Umbilical cord (tissue), 2 donors: Measurements from ENCODE around the gene IFNL2. TPM values are rescaled to one million over a fixed set of nuclear protein-coding genes. Genes with fewer than 3 reads are reported as not detected.
"Not testable (repeated sequence)": the region's sequence is repeated elsewhere in the genome, so short reads cannot be mapped to it uniquely, and the experiment has no call there.

Experiments
- DNase-seq: peaks from one replicate; pipeline ENCODE4 v3.0.0-alpha.2; 2015; ENCODE audit warnings: low spot score
- total RNA-seq: library from RNA; depleted of rRNA; stranded (reverse); fragments of >200 nt; gene quantifications from one replicate; pipeline ENCODE4 v1.2.3, GENCODE V29; 2014; ENCODE audit warnings: low replicate concordance; ENCODE audit not compliant: insufficient read depth

Gene IFNL2
- total RNA-seq, 1 donor from 2014 or later: not detected

GRCh38 chr19:39253374-39254149 lies 14.6 kb upstream of the IFNL2 start:
- no peak for DNase-seq

- no peak for DNase-seq
These were observed 13.5 kb upstream of the IFNL2 start for GRCh38 chr19:39254531-39255345.

DNA sequence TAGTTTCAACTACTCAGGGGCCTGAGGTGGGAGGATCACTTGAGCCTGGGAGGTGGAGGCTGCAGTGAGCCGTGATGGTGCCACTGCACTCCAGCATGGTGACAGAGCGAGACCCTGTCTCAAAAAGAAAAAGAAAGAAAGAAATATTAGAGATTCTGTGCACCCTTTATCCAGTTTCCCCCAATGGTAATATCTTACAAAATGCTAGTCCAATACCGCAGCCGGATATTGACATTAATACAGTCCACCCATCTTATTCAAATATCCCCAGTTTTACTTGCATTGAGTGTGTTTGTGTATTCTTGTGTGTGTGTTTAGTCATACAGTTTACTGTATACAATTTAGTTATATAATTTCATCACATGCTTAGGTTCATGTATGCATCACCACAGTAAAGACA lies 11.0 kb upstream of the IFNL2 start:
- no peak for DNase-seq

- DNase-seq: no peak
These were observed 6.5 kb upstream of the IFNL2 start for GRCh38 chr19:39261704-39262103.

- no peak for DNase-seq
These were observed 5.7 kb upstream of the IFNL2 start for GRCh38 chr19:39262496-39262895.

- DNase-seq: no peak
These were observed 4.3 kb upstream of the IFNL2 start for GRCh38 chr19:39263912-39264305.

DNA sequence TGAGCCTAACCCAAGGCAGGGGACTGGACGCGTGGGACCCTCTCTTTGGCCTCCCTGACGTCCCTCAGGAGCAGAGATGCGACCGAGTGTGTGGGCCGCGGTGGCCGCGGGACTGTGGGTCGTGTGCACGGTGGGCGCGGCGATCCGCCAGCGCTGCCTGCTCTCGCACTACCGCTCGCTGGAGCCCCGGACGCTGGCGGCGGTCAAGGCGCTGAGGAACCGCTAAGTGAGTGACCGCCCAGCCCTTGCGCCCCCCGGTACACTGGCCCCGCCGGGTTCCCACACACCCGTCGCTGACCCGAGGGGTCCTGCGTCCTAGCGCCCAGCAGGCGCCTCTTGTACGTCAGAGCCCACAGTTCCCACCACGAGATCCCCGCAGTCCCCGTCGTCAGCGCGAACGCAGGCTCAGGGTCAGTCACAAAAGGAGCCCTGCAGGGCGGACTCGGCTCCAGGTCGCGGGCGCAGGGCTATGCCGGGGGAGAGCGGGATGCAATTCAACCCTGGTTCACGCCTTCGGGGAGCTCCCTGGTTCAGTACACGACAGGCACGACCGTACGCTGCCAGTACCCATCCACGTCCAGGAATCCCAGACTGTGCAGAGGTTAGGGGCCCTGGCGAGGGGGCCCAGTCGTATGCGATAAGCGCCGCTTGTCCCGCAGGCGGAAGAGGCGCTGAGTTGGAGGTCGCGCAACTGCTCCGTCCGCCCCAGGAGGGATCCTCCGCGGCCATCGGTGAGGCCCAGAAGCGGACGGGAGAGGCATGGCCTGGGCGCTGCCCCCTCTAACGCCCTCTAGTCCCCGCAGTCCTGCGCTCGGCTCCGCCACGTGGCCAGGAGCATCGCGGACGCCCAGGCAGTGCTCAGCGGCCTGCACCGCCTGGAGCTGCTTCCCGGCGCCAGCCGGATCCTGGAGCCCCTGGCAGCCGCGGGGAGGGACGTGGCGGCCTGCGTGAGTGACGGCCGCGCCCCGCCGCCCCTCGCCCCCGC lies 3.6 kb upstream of the IFNL2 start:
- peak; percentile 27 for DNase-seq

- DNase-seq: no peak
These were observed 2.8 kb upstream of the IFNL2 start for GRCh38 chr19:39265321-39265916.

- DNase-seq: not testable (repeated sequence)
These were observed 481 bp downstream of the IFNL2 start for GRCh38 chr19:39268531-39269223.

DNA sequence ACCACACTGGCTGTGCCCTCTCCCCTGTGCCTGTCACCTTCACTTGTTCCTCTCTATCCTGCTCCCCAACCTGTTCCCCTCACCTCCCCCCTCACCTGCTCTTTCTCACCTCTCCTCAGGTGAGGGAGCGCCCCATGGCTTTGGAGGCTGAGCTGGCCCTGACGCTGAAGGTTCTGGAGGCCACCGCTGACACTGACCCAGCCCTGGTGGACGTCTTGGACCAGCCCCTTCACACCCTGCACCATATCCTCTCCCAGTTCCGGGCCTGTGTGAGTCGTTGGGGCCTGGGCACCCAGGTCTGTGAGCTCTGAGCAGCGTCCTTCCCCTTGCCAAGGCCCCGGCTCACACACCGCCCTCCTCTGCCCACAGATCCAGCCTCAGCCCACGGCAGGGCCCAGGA lies 1.2 kb downstream of the IFNL2 start:
- not testable (repeated sequence) for DNase-seq

- DNase-seq: no peak
These were observed 2.1 kb downstream of the IFNL2 start for GRCh38 chr19:39270036-39270871.

DNA sequence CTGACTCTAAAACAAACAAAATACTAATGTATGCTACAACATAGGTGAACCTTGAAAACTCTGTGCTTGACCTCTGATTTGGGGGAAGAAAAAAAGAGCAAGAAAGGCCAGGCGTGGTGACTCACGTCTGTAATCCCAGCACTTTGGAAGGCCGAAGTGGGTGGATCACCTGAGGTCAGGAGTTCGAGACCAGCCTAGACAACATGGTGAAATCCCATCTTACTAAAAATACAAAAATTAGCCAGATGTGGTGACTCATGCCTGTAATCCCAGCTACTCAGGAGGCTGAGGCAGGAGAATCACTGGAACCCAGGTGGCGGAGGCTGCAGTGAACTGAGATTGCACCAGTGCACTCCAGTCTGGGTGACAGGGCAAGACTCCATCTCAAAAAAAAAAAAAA lies 5.7 kb downstream of the IFNL2 start:
- DNase-seq: not testable (repeated sequence)

DNA sequence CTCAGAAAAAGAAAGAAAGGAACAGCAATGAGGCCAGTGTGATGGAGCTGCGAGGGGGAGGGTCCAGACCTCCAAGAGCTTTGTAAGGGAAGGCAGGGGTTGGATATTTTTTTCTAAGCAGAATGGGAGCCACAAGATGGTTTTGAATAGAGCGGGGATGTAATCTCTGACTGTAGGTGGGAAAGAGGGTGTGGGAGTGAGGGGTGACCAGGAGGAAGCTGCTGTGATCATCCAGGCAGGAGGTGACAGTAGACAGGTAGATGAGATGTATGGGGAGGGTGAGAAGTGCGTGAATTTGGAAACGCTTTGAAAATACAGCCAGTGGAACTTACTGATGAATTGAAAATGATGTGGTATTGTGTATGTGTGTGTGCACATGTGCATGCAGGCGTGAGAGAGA lies 7.4 kb downstream of the IFNL2 start:
- DNase-seq: no peak

DNA sequence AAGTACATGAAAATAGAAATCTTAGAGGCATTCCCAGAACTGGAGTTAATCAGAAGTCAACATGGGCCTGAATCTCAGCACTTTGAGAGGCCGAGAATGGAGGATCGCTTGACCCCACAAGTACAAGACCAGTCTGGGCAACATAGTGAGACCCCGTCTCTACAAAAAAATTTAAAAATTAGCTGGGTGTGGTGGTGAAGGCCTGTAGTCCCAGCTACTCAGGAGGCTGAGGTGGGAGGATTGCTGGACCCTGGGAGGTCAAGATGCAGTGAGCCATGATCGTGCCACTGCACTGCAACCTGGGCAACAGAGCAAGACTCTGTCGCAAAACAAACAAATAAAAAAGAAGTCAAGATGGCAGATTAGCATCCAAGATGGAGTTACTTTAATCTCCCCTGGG lies 8.5 kb downstream of the IFNL2 start:
- DNase-seq: no peak

- no peak for DNase-seq
These were observed 9.4 kb downstream of the IFNL2 start for GRCh38 chr19:39277598-39277997.

- DNase-seq: no peak
These were observed 13.8 kb downstream of the IFNL2 start for GRCh38 chr19:39282021-39282420.

DNA sequence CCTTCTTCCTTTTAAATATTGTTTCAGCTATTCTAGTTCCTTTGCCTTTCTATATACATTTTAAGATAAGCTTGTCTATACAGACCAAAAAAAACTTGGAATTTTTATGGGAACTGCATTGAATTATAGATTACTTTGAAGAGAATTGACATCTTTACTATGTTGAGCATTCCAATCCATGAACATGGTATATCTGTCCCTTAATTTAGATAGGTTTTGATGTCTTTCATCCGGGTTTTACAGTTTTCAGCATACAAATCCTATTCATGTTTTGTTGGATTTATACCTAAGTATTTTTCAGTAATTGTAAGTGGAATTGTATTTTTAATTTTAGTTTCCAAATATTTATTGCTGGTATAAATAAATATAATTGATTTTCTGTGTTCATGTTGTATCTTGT lies 15.8 kb downstream of the IFNL2 start:
- DNase-seq: no peak

DNA sequence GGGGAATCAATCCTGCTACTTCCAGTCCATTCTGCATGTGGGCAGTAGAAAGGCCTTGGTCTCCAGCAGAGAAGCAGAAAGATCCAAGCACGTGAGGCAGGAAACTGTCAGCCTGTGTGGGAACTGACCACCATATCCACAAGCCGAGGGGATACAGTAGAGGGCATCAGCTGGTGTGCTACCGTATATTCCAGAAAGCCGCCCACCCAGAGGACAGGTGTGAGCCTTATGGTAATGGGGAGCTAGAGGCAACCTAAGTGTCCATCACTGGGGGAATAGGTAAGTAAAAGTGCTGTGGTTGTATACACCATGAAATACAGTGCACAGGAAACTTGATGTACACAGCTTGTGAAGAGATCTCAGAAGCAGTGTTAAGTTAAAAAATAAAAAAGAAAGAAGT lies 25.2 kb downstream of the IFNL2 start:
- DNase-seq: no peak

GRCh38 chr19:39296055-39296645 lies 28.0 kb downstream of the IFNL2 start, which contains the start of gene IFNL1:
Gene IFNL1 (plus strand): TSS chr19:39296407. CDS start chr19:39296422, 15 bp downstream.
- DNase-seq: no peak
